ENCODE results near the gene PDZD4.

Gene PDZD4

DNA sequence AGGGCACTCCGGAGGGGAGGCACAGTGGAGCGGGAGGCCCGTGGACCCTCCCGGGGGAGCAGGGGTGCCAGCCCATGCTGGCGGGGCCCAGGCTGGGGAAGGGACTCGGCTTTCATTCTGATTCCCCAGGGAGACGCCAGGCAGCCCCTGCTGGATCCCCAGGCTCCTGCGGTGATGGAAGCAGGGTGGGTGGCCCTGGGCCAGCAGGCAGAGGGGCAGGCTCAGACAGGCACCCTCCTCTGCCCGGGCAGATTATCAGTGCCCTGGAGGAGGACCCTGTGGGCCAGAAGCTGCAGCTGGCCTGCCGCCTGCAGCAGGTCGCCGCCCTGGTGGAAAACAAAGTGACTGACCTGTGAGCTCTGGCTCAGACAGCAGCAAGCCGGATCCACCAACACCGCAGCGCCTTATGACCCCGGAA, 51.7 kb downstream of the PDZD4 start:
- peak; percentile 26 for TF ChIP-seq CTCF (IDR thresholded peaks at IDR 0.05; ENCODE audit: low read depth, low read length, missing control alignments)
- Histone ChIP-seq H3K27me3 (replicated peaks) (no peaks in the 10 kb centered on the region), H3K27ac (no peak overlapping the region), H3K36me3 (replicated peaks) (no peaks in the 10 kb centered on the region), H3K4me3 (ENCODE audit: low read depth, low read length) (no peak overlapping the region)
- in situ Hi-C loops (cut with HindIII; ENCODE audit: low pct_ligation_motif_present, low sequenced_read_pairs): no loop called here
- no peak for DNase-seq

DNA sequence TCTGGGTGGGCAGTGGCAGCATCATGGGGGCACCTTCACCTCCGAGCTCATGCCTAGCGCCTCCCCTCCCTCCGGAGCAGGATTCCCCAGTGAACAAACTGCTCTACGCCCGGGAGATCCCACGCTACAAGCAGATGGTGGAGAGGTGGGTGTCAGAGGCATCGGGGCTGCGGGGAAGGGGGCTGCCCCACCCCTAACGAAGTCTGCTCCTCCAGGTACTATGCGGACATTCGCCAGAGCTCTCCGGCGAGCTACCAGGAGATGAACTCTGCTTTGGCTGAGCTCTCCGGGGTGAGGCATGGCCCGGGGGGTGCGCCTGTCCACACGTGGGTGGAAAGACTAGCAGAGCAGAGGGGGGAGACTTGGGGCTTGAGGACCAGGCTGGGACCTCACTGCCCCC, 52.2 kb downstream of the PDZD4 start:
- in situ Hi-C loops (cut with HindIII; ENCODE audit: low pct_ligation_motif_present, low sequenced_read_pairs): no loop called here
- no peaks in the 10 kb centered on the region for H3K36me3 ChIP-seq (replicated peaks)
- H3K27me3 ChIP-seq (replicated peaks): no peaks in the 10 kb centered on the region
- no peak for TF ChIP-seq CTCF (IDR thresholded peaks at IDR 0.05; ENCODE audit: low read depth, low read length, missing control alignments)
- H3K27ac ChIP-seq: no peak overlapping the region
- H3K4me3 ChIP-seq (ENCODE audit: low read depth, low read length): no peak overlapping the region
- no peak for DNase-seq

GRCh38 chrX:153777261-153778090, 52.9 kb downstream of the PDZD4 start:
- H3K27ac ChIP-seq: no peak overlapping the region
- no peaks in the 10 kb centered on the region for H3K27me3 ChIP-seq (replicated peaks)
- no peak for DNase-seq
- in situ Hi-C loops (cut with HindIII; ENCODE audit: low pct_ligation_motif_present, low sequenced_read_pairs): no loop called here
- no peaks in the 10 kb centered on the region for H3K36me3 ChIP-seq (replicated peaks)
- no peak for TF ChIP-seq CTCF (IDR thresholded peaks at IDR 0.05; ENCODE audit: low read depth, low read length, missing control alignments)
- H3K4me3 ChIP-seq (ENCODE audit: low read depth, low read length): no peak overlapping the region

DNA sequence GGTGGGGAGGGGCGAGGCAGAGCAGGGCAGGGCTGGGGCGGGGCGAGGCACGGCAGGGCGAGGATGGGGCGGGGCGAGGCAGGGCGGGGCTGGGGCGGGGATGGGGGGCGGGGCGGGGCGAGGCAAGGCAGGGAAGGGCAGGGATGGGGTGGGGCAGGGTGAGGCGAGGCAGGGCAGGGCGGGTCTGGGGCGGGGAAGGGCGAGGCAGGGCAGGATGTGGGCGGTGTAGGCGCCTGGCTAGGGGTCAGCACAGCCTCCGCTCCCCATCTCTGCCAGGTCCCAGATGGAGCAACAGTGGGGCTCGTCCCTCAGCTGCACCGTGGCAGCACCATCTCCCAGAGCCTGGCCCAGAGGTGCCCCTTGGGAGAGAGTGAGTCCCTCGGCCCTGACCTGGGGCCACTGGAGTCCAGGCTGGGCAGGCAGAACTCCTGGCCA, 53.7 kb downstream of the PDZD4 start:
- no peaks in the 10 kb centered on the region for H3K36me3 ChIP-seq (replicated peaks)
- no peak for DNase-seq
- H3K27me3 ChIP-seq (replicated peaks): no peaks in the 10 kb centered on the region
- TF ChIP-seq CTCF (IDR thresholded peaks at IDR 0.05; ENCODE audit: low read depth, low read length, missing control alignments): no peak
- H3K27ac ChIP-seq: no peak overlapping the region
- no peak overlapping the region for H3K4me3 ChIP-seq (ENCODE audit: low read depth, low read length)
- in situ Hi-C loops (cut with HindIII; ENCODE audit: low pct_ligation_motif_present, low sequenced_read_pairs): no loop called here

GRCh38 chrX:153776120-153776599, 54.2 kb downstream of the PDZD4 start:
- DNase-seq: no peak
- Histone ChIP-seq H3K27ac (no peak overlapping the region), H3K4me3 (ENCODE audit: low read depth, low read length) (no peak overlapping the region), H3K36me3 (replicated peaks) (no peaks in the 10 kb centered on the region), H3K27me3 (replicated peaks) (no peaks in the 10 kb centered on the region)
- no peak for TF ChIP-seq CTCF (IDR thresholded peaks at IDR 0.05; ENCODE audit: low read depth, low read length, missing control alignments)
- in situ Hi-C loops (cut with HindIII; ENCODE audit: low pct_ligation_motif_present, low sequenced_read_pairs): no loop called here

Measured in brain microvascular endothelial cell (primary cell).